HCT116 (cell line): Measurements from ENCODE around the gene PLVAP.

ENCODE experiments used
- JUND ChIP-seq: IDR thresholded peaks from 2 replicates; pipeline ENCODE4 v1.6.1; 2012
- YY1 ChIP-seq: IDR thresholded peaks from 2 replicates; pipeline ENCODE4 v1.6.1; 2011; ENCODE audit warnings: low read length, low read depth, moderate library complexity, mild to moderate bottlenecking; ENCODE audit not compliant: insufficient replicate concordance; ENCODE audit errors: extremely low read depth
- TF ChIP-seq, protein P1 (sequence below), 3 experiments: fragments of 200-600 bp in 1 of 3; sonication (generic) in 1 of 3; IDR thresholded peaks in 2 of 3; conservative IDR thresholded peaks in 1 of 3; 2 replicates each; pipeline ENCODE4 v1.5.1; 2012 to 2017; ENCODE audit warnings: low read depth in 2 of 3, low read length in 2 of 3, antibody characterized with exemption in 1 of 3, borderline replicate concordance in 1 of 3, control low read depth in 1 of 3, mild to moderate bottlenecking in 1 of 3, mixed read lengths in 1 of 3, mixed run types in 1 of 3, moderate library complexity in 1 of 3; ENCODE audit not compliant: insufficient read depth in 1 of 3
- TF ChIP-seq, protein P2 (sequence below): IDR thresholded peaks from 2 replicates; pipeline ENCODE4 v1.6.1; 2011; ENCODE audit warnings: mild to moderate bottlenecking, low read length, moderate library complexity; ENCODE audit not compliant: insufficient replicate concordance; ENCODE audit errors: extremely low read depth
- TF ChIP-seq, protein P3 (sequence below): IDR thresholded peaks from 2 replicates; pipeline ENCODE4 v1.6.1; 2012; ENCODE audit warnings: low read depth

DNA sequence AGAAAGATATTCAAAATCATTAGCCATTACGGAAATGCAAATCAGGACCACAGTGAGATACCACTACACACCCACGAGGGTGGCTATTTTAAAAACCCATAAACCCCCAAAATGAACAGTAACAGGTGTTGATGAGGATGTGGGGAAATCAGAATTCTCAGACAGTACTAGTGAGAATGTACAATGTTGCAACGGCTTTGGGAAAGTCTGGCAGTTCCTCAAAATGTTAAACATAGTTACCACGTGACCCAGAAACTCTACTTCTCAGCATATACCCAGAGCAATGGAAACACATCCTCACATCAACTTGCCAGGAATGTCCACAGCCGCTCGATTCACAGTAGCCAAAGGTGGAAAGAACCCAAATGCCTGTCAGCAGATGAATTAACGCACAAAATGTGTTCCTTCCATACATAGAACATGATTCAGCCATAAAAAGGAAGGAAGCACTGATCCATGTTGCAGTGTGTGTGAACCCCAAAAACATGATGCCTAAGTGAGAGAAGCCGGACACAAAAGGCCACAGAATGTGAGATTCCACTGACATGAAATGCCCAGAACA is 7.0 kb downstream of the PLVAP start:
- TF ChIP-seq JUND (no peak), YY1 (no peak)
- TF ChIP-seq, protein P1, sequence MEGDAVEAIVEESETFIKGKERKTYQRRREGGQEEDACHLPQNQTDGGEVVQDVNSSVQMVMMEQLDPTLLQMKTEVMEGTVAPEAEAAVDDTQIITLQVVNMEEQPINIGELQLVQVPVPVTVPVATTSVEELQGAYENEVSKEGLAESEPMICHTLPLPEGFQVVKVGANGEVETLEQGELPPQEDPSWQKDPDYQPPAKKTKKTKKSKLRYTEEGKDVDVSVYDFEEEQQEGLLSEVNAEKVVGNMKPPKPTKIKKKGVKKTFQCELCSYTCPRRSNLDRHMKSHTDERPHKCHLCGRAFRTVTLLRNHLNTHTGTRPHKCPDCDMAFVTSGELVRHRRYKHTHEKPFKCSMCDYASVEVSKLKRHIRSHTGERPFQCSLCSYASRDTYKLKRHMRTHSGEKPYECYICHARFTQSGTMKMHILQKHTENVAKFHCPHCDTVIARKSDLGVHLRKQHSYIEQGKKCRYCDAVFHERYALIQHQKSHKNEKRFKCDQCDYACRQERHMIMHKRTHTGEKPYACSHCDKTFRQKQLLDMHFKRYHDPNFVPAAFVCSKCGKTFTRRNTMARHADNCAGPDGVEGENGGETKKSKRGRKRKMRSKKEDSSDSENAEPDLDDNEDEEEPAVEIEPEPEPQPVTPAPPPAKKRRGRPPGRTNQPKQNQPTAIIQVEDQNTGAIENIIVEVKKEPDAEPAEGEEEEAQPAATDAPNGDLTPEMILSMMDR (IDR thresholded peaks at IDR 0.05 in 2 of 3, conservative IDR thresholded peaks at IDR 0.05 in 1 of 3; ENCODE audit: borderline replicate concordance in 1 of 3, insufficient read depth in 1 of 3, low read depth in 2 of 3, low read length in 2 of 3), result no peak
- TF ChIP-seq, protein P2, sequence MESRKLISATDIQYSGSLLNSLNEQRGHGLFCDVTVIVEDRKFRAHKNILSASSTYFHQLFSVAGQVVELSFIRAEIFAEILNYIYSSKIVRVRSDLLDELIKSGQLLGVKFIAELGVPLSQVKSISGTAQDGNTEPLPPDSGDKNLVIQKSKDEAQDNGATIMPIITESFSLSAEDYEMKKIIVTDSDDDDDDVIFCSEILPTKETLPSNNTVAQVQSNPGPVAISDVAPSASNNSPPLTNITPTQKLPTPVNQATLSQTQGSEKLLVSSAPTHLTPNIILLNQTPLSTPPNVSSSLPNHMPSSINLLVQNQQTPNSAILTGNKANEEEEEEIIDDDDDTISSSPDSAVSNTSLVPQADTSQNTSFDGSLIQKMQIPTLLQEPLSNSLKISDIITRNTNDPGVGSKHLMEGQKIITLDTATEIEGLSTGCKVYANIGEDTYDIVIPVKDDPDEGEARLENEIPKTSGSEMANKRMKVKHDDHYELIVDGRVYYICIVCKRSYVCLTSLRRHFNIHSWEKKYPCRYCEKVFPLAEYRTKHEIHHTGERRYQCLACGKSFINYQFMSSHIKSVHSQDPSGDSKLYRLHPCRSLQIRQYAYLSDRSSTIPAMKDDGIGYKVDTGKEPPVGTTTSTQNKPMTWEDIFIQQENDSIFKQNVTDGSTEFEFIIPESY, result no peak
- TF ChIP-seq, protein P3, sequence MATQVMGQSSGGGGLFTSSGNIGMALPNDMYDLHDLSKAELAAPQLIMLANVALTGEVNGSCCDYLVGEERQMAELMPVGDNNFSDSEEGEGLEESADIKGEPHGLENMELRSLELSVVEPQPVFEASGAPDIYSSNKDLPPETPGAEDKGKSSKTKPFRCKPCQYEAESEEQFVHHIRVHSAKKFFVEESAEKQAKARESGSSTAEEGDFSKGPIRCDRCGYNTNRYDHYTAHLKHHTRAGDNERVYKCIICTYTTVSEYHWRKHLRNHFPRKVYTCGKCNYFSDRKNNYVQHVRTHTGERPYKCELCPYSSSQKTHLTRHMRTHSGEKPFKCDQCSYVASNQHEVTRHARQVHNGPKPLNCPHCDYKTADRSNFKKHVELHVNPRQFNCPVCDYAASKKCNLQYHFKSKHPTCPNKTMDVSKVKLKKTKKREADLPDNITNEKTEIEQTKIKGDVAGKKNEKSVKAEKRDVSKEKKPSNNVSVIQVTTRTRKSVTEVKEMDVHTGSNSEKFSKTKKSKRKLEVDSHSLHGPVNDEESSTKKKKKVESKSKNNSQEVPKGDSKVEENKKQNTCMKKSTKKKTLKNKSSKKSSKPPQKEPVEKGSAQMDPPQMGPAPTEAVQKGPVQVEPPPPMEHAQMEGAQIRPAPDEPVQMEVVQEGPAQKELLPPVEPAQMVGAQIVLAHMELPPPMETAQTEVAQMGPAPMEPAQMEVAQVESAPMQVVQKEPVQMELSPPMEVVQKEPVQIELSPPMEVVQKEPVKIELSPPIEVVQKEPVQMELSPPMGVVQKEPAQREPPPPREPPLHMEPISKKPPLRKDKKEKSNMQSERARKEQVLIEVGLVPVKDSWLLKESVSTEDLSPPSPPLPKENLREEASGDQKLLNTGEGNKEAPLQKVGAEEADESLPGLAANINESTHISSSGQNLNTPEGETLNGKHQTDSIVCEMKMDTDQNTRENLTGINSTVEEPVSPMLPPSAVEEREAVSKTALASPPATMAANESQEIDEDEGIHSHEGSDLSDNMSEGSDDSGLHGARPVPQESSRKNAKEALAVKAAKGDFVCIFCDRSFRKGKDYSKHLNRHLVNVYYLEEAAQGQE, result no peak
